IMR-90 (cell line): ENCODE results near the gene SNAP29. TPM values are rescaled to one million over a fixed set of nuclear protein-coding genes. Genes with fewer than 3 reads are reported as not detected.
"Not testable (repeated sequence)": the region's sequence is repeated elsewhere in the genome, so short reads cannot be mapped to it uniquely, and the experiment has no call there.

Experiments used
- ATAC-seq: fragments of 200-7000 bp; cut with Tn5 transposase; 2 replicates; pipeline ENCODE4 v1.9.1; 2020; ENCODE audit warnings: low read depth, mild to moderate bottlenecking, moderate library complexity
- BruUV-seq: library from RNA; stranded (reverse); fragments of 400-500 nt; replicated peaks from 2 replicates; lab custom pipeline; 2021; lab: Mats Ljungman, UMichigan
- CTCF ChIA-PET: fragments of 300-600 bp; formaldehyde crosslinking; extraction: SDS; loops from one replicate; lab custom pipeline; 2021; ENCODE audit warnings: antibody characterized with exemption; lab: Yijun Ruan, JAX
- POLR2A ChIA-PET: fragments of 300-600 bp; sonication (Branson Sonifier 250); formaldehyde crosslinking; loops from one replicate; lab custom pipeline; 2022; ENCODE audit warnings: antibody characterized with exemption; ENCODE audit not compliant: unreplicated experiment; lab: Charles Lee
- DNase-seq: peaks from one replicate; pipeline ENCODE4 v3.0.0; 2013
- H2AFZ ChIP-seq: replicated peaks from 2 replicates; pipeline ENCODE3; 2013; ENCODE audit warnings: low read length, mild to moderate bottlenecking; ENCODE audit not compliant: poor library complexity
- H2AK5ac ChIP-seq: 2 replicates; pipeline ENCODE4 v1.6.1; 2013; ENCODE audit warnings: low read depth, low read length, inconsistent platforms
- H2AK9ac ChIP-seq: replicated peaks from 2 replicates; pipeline ENCODE3; 2013; ENCODE audit warnings: mild to moderate bottlenecking, low read depth, low read length, moderate library complexity; ENCODE audit not compliant: poor library complexity
- H2BK120ac ChIP-seq: 2 replicates; pipeline ENCODE4 v1.6.1; 2013; ENCODE audit warnings: low read depth, low read length, inconsistent platforms
- H2BK15ac ChIP-seq: 3 replicates; pipeline ENCODE4 v1.6.1; 2013; ENCODE audit warnings: low read depth, low read length, inconsistent platforms
- H2BK20ac ChIP-seq: 2 replicates; pipeline ENCODE4 v1.6.1; 2013; ENCODE audit warnings: low read depth, mild to moderate bottlenecking, inconsistent platforms, low read length, moderate library complexity
- H2BK5ac ChIP-seq: 2 replicates; pipeline ENCODE4 v1.6.1; 2013; ENCODE audit warnings: mild to moderate bottlenecking, low read depth, low read length, inconsistent platforms; ENCODE audit not compliant: poor library complexity, severe bottlenecking
- H3K14ac ChIP-seq: replicated peaks from 2 replicates; pipeline ENCODE4 v1.6.1; 2013; ENCODE audit warnings: low read depth, low read length, inconsistent platforms
- H3K18ac ChIP-seq: 2 replicates; pipeline ENCODE4 v1.6.1; 2013; ENCODE audit warnings: low read depth, low read length, control low read depth
- H3K23ac ChIP-seq: 2 replicates; pipeline ENCODE4 v1.6.1; 2013; ENCODE audit warnings: low read depth, low read length, inconsistent platforms
- H3K27ac ChIP-seq: 2 replicates; pipeline ENCODE4 v1.5.1; 2013; ENCODE audit warnings: mild to moderate bottlenecking, control low read depth, low read length; ENCODE audit not compliant: insufficient read depth
- H3K27me3 ChIP-seq: 2 replicates; pipeline ENCODE4 v1.6.1; 2013; ENCODE audit warnings: low read length; ENCODE audit not compliant: control insufficient read depth, insufficient read depth
- H3K36me3 ChIP-seq: 2 replicates; pipeline ENCODE4 v1.6.1; 2013; ENCODE audit warnings: low read length, mixed read lengths; ENCODE audit not compliant: control insufficient read depth, insufficient read depth
- H3K4ac ChIP-seq: 2 replicates; pipeline ENCODE4 v1.6.1; 2013; ENCODE audit warnings: low read depth, low read length, inconsistent platforms
- H3K4me1 ChIP-seq: 2 replicates; pipeline ENCODE4 v1.6.1; 2013; ENCODE audit warnings: low read length, mixed read lengths; ENCODE audit not compliant: control insufficient read depth, insufficient read depth
- H3K4me2 ChIP-seq: 2 replicates; pipeline ENCODE4 v1.6.1; 2013; ENCODE audit warnings: low read depth, mild to moderate bottlenecking, control low read depth, low read length, moderate library complexity
- H3K4me3 ChIP-seq: 2 replicates; pipeline ENCODE4 v1.5.1; 2013; ENCODE audit warnings: low read depth, mild to moderate bottlenecking, control low read depth, low read length, moderate library complexity; ENCODE audit not compliant: insufficient read depth
- H3K56ac ChIP-seq: 2 replicates; pipeline ENCODE4 v1.6.1; 2013; ENCODE audit warnings: low read length, inconsistent platforms; ENCODE audit not compliant: insufficient read depth; ENCODE audit errors: extremely low read depth
- H3K79me1 ChIP-seq, 2 experiments: 2 replicates each; pipeline ENCODE4 v1.6.1; 2013; ENCODE audit warnings: low read length in 2 of 2, inconsistent platforms in 1 of 2, low read depth in 1 of 2
- H3K9ac ChIP-seq: 2 replicates; pipeline ENCODE4 v1.6.1; 2013; ENCODE audit warnings: low read depth, low read length, control low read depth
- H3K9me1 ChIP-seq: 2 replicates; pipeline ENCODE4 v1.6.1; 2013; ENCODE audit warnings: low read length, inconsistent platforms; ENCODE audit not compliant: insufficient read depth
- H3K9me3 ChIP-seq: 2 replicates; pipeline ENCODE4 v1.6.1; 2013; ENCODE audit warnings: low read length; ENCODE audit not compliant: control insufficient read depth, insufficient read depth
- H4K20me1 ChIP-seq: 2 replicates; pipeline ENCODE4 v1.6.1; 2013; ENCODE audit warnings: low read length, inconsistent platforms; ENCODE audit not compliant: insufficient read depth
- H4K5ac ChIP-seq: 2 replicates; pipeline ENCODE4 v1.6.1; 2013; ENCODE audit warnings: mild to moderate bottlenecking, low read depth, low read length, control low read depth
- H4K8ac ChIP-seq, 2 experiments: 2 replicates each; pipeline ENCODE4 v1.6.1; 2013; ENCODE audit warnings: low read depth in 2 of 2, low read length in 2 of 2, control low read depth in 1 of 2, inconsistent platforms in 1 of 2
- H4K91ac ChIP-seq: 2 replicates; pipeline ENCODE4 v1.6.1; 2013; ENCODE audit warnings: low read depth, low read length, inconsistent platforms; ENCODE audit not compliant: insufficient read depth
- whole genome bisulfite sequencing, 2 experiments: methylation state at CpG; one replicate each; pipeline versions ENCODE4 v1.1.5 to v1.1.7; 2013; ENCODE audit warnings: missing lambda C conversion rate in 2 of 2; ENCODE audit not compliant: insufficient read length in 1 of 2; ENCODE audit errors: extremely low coverage in 2 of 2; 5-methylcytosine and 5-hydroxymethylcytosine counted together
- dilution Hi-C: fragments of 300-500 bp; cut with HindIII; formaldehyde crosslinking; loops from one replicate; pipeline ENCODE4 v1.14.3; 2018; ENCODE audit warnings: low sequenced_read_pairs; ENCODE audit not compliant: unreplicated experiment
- in situ Hi-C: fragments of 300-500 bp; cut with MboI; formaldehyde crosslinking; loops from 3 replicates; pipeline ENCODE4 v1.14.3; 2019; ENCODE audit warnings: low sequenced_read_pairs, inconsistent platforms, mixed read lengths
- intact Hi-C: fragments of 100-400 bp; cut with micrococcal nuclease; formaldehyde crosslinking; loops from 2 replicates; pipeline ENCODE4 v1.10.0; 2022
- polyA plus RNA-seq, 3 experiments: library from polyadenylated mRNA; depleted of rRNA; stranded (reverse); fragments of >200 nt; gene quantifications; 2 replicates each; pipeline ENCODE4 v1.2.3, GENCODE V29; 2012; ENCODE audit warnings: low replicate concordance in 1 of 3
- total RNA-seq: library from RNA; depleted of rRNA; stranded (reverse); fragments of >200 nt; gene quantifications from 2 replicates; pipeline ENCODE4 v1.2.3, GENCODE V29; 2012

SNAP29 gene
- total and polyA plus RNA-seq, 2 of the 4 experiments (the other 2 are of a cell fraction), result 10.6 to 29.5 TPM

DNA sequence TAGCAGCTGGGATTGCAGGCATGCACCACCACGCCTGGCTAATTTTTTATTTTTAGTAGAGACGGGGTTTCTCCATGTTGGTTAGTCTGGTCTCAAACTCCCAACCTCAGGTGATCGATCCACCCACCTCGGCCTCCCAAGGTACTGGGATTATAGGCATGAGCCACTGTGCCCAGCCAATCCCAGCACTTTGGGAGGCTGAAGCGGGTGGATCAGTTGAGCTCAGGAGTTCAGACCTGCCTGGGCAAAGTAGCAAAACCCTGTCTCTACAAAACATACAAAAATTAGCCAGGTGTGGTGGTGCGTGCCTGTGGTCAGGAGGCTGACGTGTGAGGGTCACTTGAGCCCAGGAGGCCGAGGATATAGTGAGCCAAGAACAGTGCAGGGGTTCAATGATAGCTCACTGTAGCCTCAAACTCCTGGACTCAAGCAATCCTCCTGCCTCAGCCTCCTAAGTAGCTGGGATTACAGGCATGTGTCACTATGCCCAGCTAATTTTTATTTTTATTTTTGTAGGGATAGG lies 37.0 kb upstream of the SNAP29 start:
- dilution Hi-C loops, H2BK120ac ChIP-seq, H4K8ac ChIP-seq, H4K91ac ChIP-seq, H2AK9ac ChIP-seq, DNase-seq, CTCF ChIA-PET, H3K56ac ChIP-seq, H2BK5ac ChIP-seq, H4K20me1 ChIP-seq, BruUV-seq, H4K5ac ChIP-seq, ATAC-seq, H3K18ac ChIP-seq, in situ Hi-C loops, POLR2A ChIA-PET, intact Hi-C loops, H3K4me2 ChIP-seq, H3K9me1 ChIP-seq, H3K23ac ChIP-seq, H3K27ac ChIP-seq, H3K14ac ChIP-seq, H3K4me3 ChIP-seq, H2BK15ac ChIP-seq, H2AFZ ChIP-seq, H3K27me3 ChIP-seq, H3K9me3 ChIP-seq, H3K9ac ChIP-seq, H3K4me1 ChIP-seq, H2BK20ac ChIP-seq, H3K4ac ChIP-seq, H2AK5ac ChIP-seq: not testable (repeated sequence)
- H3K79me1 ChIP-seq, result peaks cover 7 to 12% of the 10 kb centered on the region in 2 experiments; a peak in 3 of 4 replicates
- 90% methylated on average over 2 of the region's 8 CpGs; no CpG with 5 or more reads in 1 of the 2 experiments for WGBS, 2 experiments
- H3K36me3 ChIP-seq, result peaks cover 22% of the 10 kb centered on the region
